Measurements from ENCODE around the gene PRAMEF2.
"Not testable (repeated sequence)": the region's sequence is repeated elsewhere in the genome, so short reads cannot be mapped to it uniquely, and the experiment has no call there.

PRAMEF2 gene, protein sequence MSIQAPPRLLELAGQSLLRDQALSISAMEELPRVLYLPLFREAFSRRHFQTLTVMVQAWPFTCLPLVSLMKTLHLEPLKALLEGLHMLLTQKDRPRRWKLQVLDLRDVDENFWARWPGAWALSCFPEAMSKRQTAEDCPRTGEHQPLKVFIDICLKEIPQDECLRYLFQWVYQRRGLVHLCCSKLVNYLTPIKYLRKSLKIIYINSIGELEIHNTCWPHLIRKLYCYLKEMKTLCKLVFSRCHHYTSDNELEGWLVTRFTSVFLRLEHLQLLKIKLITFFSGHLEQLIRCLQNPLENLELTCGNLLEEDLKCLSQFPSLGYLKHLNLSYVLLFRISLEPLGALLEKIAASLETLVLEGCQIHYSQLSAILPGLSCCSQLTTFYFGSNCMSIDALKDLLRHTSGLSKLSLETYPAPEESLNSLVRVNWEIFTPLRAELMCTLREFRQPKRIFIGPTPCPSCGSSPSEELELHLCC

DNA sequence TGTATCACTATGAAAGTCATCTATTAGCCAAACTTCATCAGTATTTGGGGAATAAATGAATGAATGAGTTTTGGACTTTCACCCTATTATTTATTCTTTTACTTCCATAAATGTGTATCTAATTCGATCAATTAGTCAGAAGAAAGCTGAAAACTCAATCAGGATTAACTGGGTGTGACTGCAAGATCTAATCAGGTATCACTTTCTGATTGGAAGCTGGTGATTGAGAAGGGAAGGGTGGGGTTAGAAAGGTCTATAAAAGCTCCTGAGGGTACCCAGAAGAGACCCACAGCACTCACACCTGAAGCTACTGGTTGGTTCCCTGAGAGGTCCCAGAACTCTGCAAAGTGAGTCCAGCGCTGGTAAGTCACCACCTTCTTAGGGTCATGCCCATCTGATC, at the start of gene PRAMEF2:
Gene PRAMEF2, plus strand, starts transcription at position 301 of the 400 bp plus-strand sequence. CDS start 1,924 bp downstream, outside the sequence.
- H3K36me3 Mint-ChIP-seq, H3K4me3 Mint-ChIP-seq, H3K4me1 Mint-ChIP-seq, H3K27ac Mint-ChIP-seq, CTCF ChIA-PET, DNase-seq, H3K9me3 Mint-ChIP-seq, H3K27me3 Mint-ChIP-seq: not testable (repeated sequence)

DNA sequence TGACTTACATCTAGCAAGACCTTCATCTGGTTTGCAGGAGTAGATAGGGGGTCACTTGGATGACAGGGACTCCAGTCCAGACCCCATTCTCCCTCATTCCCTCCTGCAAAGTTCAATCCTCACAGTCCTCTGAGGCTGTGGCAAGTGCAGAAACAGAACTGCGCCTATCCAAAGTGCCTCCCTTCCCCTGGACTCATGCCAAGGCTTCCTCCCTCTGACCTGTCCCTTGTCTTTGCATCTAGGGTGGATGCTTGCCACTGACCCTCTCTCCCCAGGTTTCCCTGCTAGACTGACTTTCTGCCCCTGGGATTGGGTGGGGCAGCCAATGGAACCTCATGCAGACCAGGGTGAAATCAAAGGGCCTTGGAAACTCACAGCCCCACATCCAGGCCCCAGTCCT, 47.0 kb upstream of the PRAMEF2 start:
- Mint-ChIP-seq H3K27ac (no peak overlapping the region), H3K4me3 (no peak overlapping the region), H3K27me3 (peaks cover 22% of the 10 kb centered on the region), H3K36me3 (no peaks in the 10 kb centered on the region), H3K9me3 (peaks cover 3% of the 10 kb centered on the region), H3K4me1 (no peaks in the 10 kb centered on the region)
- CTCF ChIA-PET, result no interaction called here
- no peak for DNase-seq

DNA sequence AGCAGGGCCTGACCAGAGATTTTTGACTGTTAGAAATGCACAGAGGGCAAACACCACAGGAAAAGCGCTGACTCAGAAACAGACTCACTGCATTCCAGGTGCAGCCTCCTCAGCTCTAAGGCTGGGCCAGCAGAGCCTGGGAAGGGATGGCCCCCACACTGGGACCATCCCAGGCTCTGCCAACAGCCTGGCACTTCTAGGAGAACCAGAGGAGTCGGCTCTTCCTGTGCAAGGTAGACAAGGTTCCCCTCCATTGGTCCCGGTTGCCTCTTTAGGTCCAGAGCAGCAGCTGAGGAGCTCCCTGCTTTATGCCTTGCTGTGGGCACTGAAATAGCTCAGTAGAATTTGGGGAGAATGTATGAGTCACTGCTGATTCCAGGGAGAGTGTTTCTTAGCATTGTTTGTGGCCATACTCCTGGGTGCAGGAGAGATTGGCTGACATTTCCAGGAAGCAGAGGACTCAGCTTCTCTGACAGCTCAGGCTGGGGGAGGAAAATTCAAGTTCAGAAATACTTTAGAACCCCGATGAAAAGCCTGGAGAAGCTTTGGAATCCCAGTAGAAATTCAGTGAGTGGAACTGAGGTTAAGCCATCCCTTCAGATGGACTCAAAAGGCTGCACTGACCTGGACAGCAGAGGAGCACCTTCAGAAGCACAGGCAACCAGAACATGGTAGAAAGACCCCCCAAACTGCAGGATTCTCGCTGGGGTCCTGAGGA, 46.0 kb upstream of the PRAMEF2 start:
- CTCF ChIA-PET, result no interaction called here
- Mint-ChIP-seq H3K36me3 (no peaks in the 10 kb centered on the region), H3K27me3 (peaks cover 22% of the 10 kb centered on the region), H3K27ac (no peak overlapping the region), H3K9me3 (no peaks in the 10 kb centered on the region), H3K4me3 (no peak overlapping the region), H3K4me1 (no peaks in the 10 kb centered on the region)
- DNase-seq, result no peak

DNA sequence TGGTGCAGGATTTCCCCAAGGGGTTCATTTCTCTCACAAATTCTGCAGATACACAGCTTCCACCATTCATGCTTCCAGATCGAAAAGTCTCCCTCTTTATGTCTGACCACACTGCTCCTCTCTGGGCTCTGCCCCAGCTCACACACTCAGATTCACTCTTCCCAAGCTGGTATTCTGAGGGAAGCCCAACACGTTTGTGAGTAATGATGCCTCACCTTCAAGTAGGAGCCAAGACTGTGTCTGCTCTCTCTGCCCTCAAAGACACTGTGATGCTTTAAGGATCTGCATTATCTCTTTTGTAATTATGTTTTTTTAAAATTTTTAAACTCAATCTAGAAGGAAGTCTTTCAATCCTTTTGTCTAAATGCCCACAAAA, 45.5 kb upstream of the PRAMEF2 start:
- CTCF ChIA-PET, result no interaction called here
- Mint-ChIP-seq H3K9me3 (no peaks in the 10 kb centered on the region), H3K4me1 (no peaks in the 10 kb centered on the region), H3K27me3 (peaks cover 21% of the 10 kb centered on the region), H3K36me3 (no peaks in the 10 kb centered on the region), H3K27ac (no peak overlapping the region), H3K4me3 (no peak overlapping the region)
- no peak for DNase-seq

DNA sequence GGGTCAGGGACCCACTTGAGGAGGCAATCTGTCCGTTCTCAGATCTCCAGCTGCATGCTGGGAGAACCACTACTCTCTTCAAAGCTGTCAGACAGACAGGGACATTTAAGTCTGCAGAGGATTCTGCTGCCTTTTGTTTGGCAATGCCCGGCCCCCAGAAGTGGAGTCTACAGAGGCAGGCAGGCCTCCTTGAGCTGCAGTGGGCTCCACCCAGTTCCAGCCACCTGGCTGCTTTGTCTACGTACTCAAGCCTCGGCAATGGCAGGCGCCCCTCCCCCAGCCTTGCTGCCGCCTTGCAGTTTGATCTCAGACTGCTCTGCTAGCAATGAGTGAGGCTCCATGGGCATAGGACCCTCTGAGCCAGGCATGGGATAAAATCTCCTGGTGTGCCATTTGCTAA, 37.8 kb upstream of the PRAMEF2 start:
- H3K4me1 Mint-ChIP-seq, DNase-seq, CTCF ChIA-PET, H3K9me3 Mint-ChIP-seq, H3K36me3 Mint-ChIP-seq, H3K4me3 Mint-ChIP-seq, H3K27ac Mint-ChIP-seq: not testable (repeated sequence)
- peaks cover 17% of the 10 kb centered on the region for H3K27me3 Mint-ChIP-seq

- DNase-seq, H3K4me3 Mint-ChIP-seq, H3K9me3 Mint-ChIP-seq, CTCF ChIA-PET, H3K36me3 Mint-ChIP-seq, H3K27ac Mint-ChIP-seq, H3K4me1 Mint-ChIP-seq, H3K27me3 Mint-ChIP-seq: not testable (repeated sequence)
Measured at GRCh38 chr1:12831310-12831709, 25.6 kb upstream of the PRAMEF2 start, which contains the start of gene PRAMEF11. Gene PRAMEF11 (minus strand): TSS chr1:12831410. CDS start chr1:12828789, 2,621 bp downstream.

DNA sequence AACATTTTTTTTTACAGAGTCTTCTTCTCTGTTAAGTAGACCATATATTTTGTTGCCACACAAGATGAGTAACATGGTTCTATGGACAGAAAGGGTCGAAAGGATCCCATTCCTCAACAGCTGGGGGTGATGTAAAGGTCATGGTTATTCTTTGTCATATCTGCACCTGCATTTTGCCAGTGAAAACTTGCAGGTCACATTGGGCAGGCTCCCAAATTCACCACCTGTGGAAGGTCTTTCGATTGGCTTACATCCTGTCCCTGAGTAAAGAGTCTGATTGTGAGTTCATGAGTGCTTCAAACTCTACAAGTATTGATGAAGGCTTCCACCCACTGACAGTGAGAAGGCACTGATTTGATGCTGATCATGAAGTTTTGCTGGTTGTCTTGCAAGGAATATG, 23.6 kb upstream of the PRAMEF2 start:
- H3K36me3 Mint-ChIP-seq, H3K4me3 Mint-ChIP-seq, H3K9me3 Mint-ChIP-seq, CTCF ChIA-PET, DNase-seq, H3K27ac Mint-ChIP-seq, H3K27me3 Mint-ChIP-seq, H3K4me1 Mint-ChIP-seq: not testable (repeated sequence)

- H3K4me1 Mint-ChIP-seq, CTCF ChIA-PET, H3K36me3 Mint-ChIP-seq, H3K4me3 Mint-ChIP-seq, DNase-seq, H3K9me3 Mint-ChIP-seq, H3K27ac Mint-ChIP-seq: not testable (repeated sequence)
- peaks cover 11% of the 10 kb centered on the region for H3K27me3 Mint-ChIP-seq
Measured at GRCh38 chr1:12848620-12849019, 8.3 kb upstream of the PRAMEF2 start, which contains the start of gene HNRNPCL1. Gene HNRNPCL1 (minus strand): TSS chr1:12848720. CDS start chr1:12848289, 431 bp downstream.

DNA sequence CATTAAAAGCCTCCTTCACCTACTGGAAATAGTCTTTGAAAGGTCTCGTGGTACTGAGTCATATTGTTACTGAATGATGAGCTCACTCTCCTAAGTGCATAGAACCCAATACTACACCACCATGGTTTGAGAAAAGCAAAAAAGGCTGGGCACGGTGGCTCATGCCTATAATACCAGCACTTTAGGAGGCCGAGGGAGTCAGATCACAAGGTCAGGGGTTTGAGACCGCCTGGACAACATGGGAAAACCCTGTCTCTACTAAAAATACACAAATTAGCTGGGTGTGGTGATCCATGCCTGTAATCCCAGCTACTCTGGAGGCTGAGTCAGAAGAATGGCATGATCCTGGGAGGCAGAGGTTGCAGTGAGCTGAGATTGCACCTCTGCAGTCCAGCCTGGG, 5.1 kb upstream of the PRAMEF2 start:
- no peak overlapping the region for H3K4me3 Mint-ChIP-seq

GRCh38 chr1:12863131-12863880, 6.4 kb downstream of the PRAMEF2 start:
- H3K27me3 Mint-ChIP-seq, H3K4me3 Mint-ChIP-seq, H3K36me3 Mint-ChIP-seq, H3K27ac Mint-ChIP-seq, H3K4me1 Mint-ChIP-seq, H3K9me3 Mint-ChIP-seq, CTCF ChIA-PET, DNase-seq: not testable (repeated sequence)

More for the DNA sequence above, 5.1 kb upstream of the PRAMEF2 start:
- no peak overlapping the region for H3K27ac Mint-ChIP-seq
- H3K9me3 Mint-ChIP-seq, result no peaks in the 10 kb centered on the region
- H3K4me1 Mint-ChIP-seq, result no peaks in the 10 kb centered on the region
- no peak for DNase-seq
- peaks cover 11% of the 10 kb centered on the region for H3K27me3 Mint-ChIP-seq
- CTCF ChIA-PET, result no interaction called here
- no peaks in the 10 kb centered on the region for H3K36me3 Mint-ChIP-seq

GRCh38 chr1:12878453-12878852, 21.6 kb downstream of the PRAMEF2 start:
- H3K4me3 Mint-ChIP-seq, CTCF ChIA-PET, H3K4me1 Mint-ChIP-seq, H3K9me3 Mint-ChIP-seq, H3K27ac Mint-ChIP-seq, H3K36me3 Mint-ChIP-seq, H3K27me3 Mint-ChIP-seq, DNase-seq: not testable (repeated sequence)

DNA sequence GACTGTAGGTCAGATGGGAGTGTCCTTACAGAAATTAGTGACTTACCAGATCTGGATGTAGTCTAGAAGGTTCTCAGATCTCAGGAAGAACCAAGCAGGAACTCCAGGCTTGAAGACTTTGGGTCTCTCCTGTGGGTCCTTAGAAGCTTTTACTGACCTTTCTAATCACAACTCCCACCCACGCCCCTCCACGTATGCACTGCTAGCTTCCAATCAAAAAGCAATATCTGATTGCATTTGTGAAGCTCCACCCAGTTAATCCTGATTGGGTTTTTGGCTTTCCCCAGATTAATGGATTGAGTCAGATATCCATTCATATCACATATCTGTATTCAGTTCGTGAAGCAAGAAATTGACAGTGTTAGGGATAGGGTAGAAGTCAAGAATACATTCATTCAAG, 29.2 kb downstream of the PRAMEF2 start, which contains the start of gene PRAMEF4:
Gene PRAMEF4, minus strand, starts transcription at position 101 of the 400 bp plus-strand sequence. CDS start 2,807 bp downstream, outside the sequence.
- H3K27ac Mint-ChIP-seq, H3K9me3 Mint-ChIP-seq, DNase-seq, CTCF ChIA-PET, H3K4me1 Mint-ChIP-seq, H3K36me3 Mint-ChIP-seq, H3K4me3 Mint-ChIP-seq, H3K27me3 Mint-ChIP-seq: not testable (repeated sequence)

GRCh38 chr1:12898170-12898569, 41.3 kb downstream of the PRAMEF2 start, which contains the start of gene PRAMEF10:
Gene PRAMEF10 (minus strand): TSS chr1:12898270. CDS start chr1:12895847, 2,423 bp downstream.
- H3K9me3 Mint-ChIP-seq, H3K4me3 Mint-ChIP-seq, CTCF ChIA-PET, H3K36me3 Mint-ChIP-seq, H3K27ac Mint-ChIP-seq, H3K27me3 Mint-ChIP-seq, DNase-seq, H3K4me1 Mint-ChIP-seq: not testable (repeated sequence)

- H3K9me3 Mint-ChIP-seq, DNase-seq, H3K27me3 Mint-ChIP-seq, H3K4me1 Mint-ChIP-seq, H3K4me3 Mint-ChIP-seq, CTCF ChIA-PET, H3K36me3 Mint-ChIP-seq, H3K27ac Mint-ChIP-seq: not testable (repeated sequence)
Measured at GRCh38 chr1:12899186-12899585, 42.3 kb downstream of the PRAMEF2 start.

Measured in activated naive CD4-positive, alpha-beta T cell treated with anti-CD3 and anti-CD28 coated beads, Interleukin-2, amount 10 ng/mL, durations not matched to agents 7 days and 5 days (primary cell).